HL-60/S4 (cell line): ENCODE measurements around the gene ID3.

Source experiments
- in situ Hi-C: fragments of 300-500 bp; cut with MboI; formaldehyde crosslinking; loops from 2 replicates; pipeline ENCODE4 v1.14.3; 2022; ENCODE audit warnings: low sequenced_read_pairs

The ID3 gene

GRCh38 chr1:23528250-23528978, 30.9 kb downstream of the ID3 start:
- in situ Hi-C loops, result no loop called here

- in situ Hi-C loops, result no loop called here
Measured at GRCh38 chr1:23527900-23528249, 31.4 kb downstream of the ID3 start.

- in situ Hi-C loops, result no loop called here
Measured at GRCh38 chr1:23527366-23527765, 31.9 kb downstream of the ID3 start.

- in situ Hi-C loops, result no loop called here
Measured at GRCh38 chr1:23526329-23527041, 32.8 kb downstream of the ID3 start.

- in situ Hi-C loops, result no loop called here
Measured at GRCh38 chr1:23525558-23526250, 33.6 kb downstream of the ID3 start.

GRCh38 chr1:23524716-23525401, 34.4 kb downstream of the ID3 start:
- in situ Hi-C loops, result no loop called here

GRCh38 chr1:23524163-23524562, 35.1 kb downstream of the ID3 start:
- in situ Hi-C loops, result no loop called here

GRCh38 chr1:23522244-23522982, 36.9 kb downstream of the ID3 start:
- in situ Hi-C loops, result no loop called here

GRCh38 chr1:23521588-23521987, 37.7 kb downstream of the ID3 start:
- in situ Hi-C loops, result no loop called here

- in situ Hi-C loops, result no loop called here
Measured at GRCh38 chr1:23517581-23517980, 41.7 kb downstream of the ID3 start.

- in situ Hi-C loops, result no loop called here
Measured at GRCh38 chr1:23515905-23516304, 43.4 kb downstream of the ID3 start.

GRCh38 chr1:23514111-23514679, 45.1 kb downstream of the ID3 start:
- in situ Hi-C loops, result no loop called here

- in situ Hi-C loops, result no loop called here
Measured at GRCh38 chr1:23509896-23510295, 49.4 kb downstream of the ID3 start.
